Neural crest cell (in vitro differentiated cells): Measurements from ENCODE around the gene LRRIQ4. TPM values are rescaled to one million over a fixed set of nuclear protein-coding genes. Genes with fewer than 3 reads are reported as not detected.

Source experiments
- DNase-seq: peaks from one replicate; pipeline ENCODE4 v3.0.0; 2021; ENCODE audit warnings: low read depth, mixed read lengths, low spot score
- H3K27ac Mint-ChIP-seq: one replicate; pipeline ENCODE4 v1.8.0; 2021; ENCODE audit warnings: mild to moderate bottlenecking, mixed read lengths; ENCODE audit not compliant: unreplicated experiment
- H3K27me3 Mint-ChIP-seq: 2 replicates; pipeline ENCODE4 v1.8.0; 2021; ENCODE audit warnings: low read depth, mild to moderate bottlenecking, mixed read lengths
- H3K36me3 Mint-ChIP-seq: 2 replicates; pipeline ENCODE4 v1.8.0; 2021; ENCODE audit warnings: low read depth, mild to moderate bottlenecking, mixed read lengths
- H3K4me1 Mint-ChIP-seq: 2 replicates; pipeline ENCODE4 v1.8.0; 2021; ENCODE audit warnings: mixed read lengths
- H3K4me3 Mint-ChIP-seq: one replicate; pipeline ENCODE4 v1.8.0; 2021; ENCODE audit warnings: mild to moderate bottlenecking, mixed read lengths
- H3K9me3 Mint-ChIP-seq: 2 replicates; pipeline ENCODE4 v1.8.0; 2021; ENCODE audit warnings: mixed read lengths
- total RNA-seq: library from RNA; stranded (reverse); gene quantifications from 2 replicates; pipeline ENCODE4 v1.2.1, GENCODE V29; 2021
- TF ChIP-seq, protein P1 (sequence below): fragments of 200-600 bp; sonication (generic); conservative IDR thresholded peaks from 2 replicates; pipeline ENCODE4 v1.5.0; 2021; ENCODE audit warnings: antibody characterized with exemption, mild to moderate bottlenecking

LRRIQ4 gene
- total RNA-seq, 1 donor from 2014 or later = 0.12 TPM

DNA sequence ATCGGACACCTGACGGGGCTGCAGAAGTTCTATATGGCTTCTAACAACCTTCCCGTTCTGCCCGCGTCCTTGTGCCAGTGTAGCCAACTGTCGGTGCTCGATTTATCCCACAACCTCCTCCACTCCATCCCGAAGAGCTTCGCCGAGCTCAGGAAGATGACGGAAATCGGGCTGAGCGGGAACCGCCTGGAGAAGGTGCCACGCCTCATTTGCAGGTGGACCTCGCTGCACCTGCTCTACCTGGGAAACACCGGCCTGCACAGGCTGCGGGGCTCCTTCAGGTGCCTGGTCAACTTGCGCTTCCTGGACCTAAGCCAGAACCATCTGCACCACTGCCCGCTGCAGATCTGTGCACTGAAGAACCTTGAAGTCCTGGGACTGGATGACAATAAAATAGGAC, 9.9 kb downstream of the LRRIQ4 start:
- H3K4me1 Mint-ChIP-seq = no peaks in the 10 kb centered on the region
- H3K4me3 Mint-ChIP-seq = no peak overlapping the region
- H3K27me3 Mint-ChIP-seq = no peaks in the 10 kb centered on the region
- H3K36me3 Mint-ChIP-seq = no peaks in the 10 kb centered on the region
- TF ChIP-seq, protein P1, sequence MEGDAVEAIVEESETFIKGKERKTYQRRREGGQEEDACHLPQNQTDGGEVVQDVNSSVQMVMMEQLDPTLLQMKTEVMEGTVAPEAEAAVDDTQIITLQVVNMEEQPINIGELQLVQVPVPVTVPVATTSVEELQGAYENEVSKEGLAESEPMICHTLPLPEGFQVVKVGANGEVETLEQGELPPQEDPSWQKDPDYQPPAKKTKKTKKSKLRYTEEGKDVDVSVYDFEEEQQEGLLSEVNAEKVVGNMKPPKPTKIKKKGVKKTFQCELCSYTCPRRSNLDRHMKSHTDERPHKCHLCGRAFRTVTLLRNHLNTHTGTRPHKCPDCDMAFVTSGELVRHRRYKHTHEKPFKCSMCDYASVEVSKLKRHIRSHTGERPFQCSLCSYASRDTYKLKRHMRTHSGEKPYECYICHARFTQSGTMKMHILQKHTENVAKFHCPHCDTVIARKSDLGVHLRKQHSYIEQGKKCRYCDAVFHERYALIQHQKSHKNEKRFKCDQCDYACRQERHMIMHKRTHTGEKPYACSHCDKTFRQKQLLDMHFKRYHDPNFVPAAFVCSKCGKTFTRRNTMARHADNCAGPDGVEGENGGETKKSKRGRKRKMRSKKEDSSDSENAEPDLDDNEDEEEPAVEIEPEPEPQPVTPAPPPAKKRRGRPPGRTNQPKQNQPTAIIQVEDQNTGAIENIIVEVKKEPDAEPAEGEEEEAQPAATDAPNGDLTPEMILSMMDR = no peak
- H3K27ac Mint-ChIP-seq = no peak overlapping the region
- no peaks in the 10 kb centered on the region for H3K9me3 Mint-ChIP-seq
- no peak for DNase-seq

GRCh38 chr3:169822983-169823382, 10.3 kb downstream of the LRRIQ4 start:
- no peak overlapping the region for H3K27ac Mint-ChIP-seq
- H3K9me3 Mint-ChIP-seq = no peaks in the 10 kb centered on the region
- H3K4me3 Mint-ChIP-seq = no peak overlapping the region
- TF ChIP-seq, protein P1 = no peak
- H3K4me1 Mint-ChIP-seq = no peaks in the 10 kb centered on the region
- no peak for DNase-seq
- H3K27me3 Mint-ChIP-seq = no peaks in the 10 kb centered on the region
- no peaks in the 10 kb centered on the region for H3K36me3 Mint-ChIP-seq

GRCh38 chr3:169825316-169825715, 12.6 kb downstream of the LRRIQ4 start:
- Mint-ChIP-seq H3K4me1 (no peaks in the 10 kb centered on the region), H3K27ac (no peak overlapping the region), H3K36me3 (no peaks in the 10 kb centered on the region), H3K4me3 (no peak overlapping the region), H3K9me3 (no peaks in the 10 kb centered on the region), H3K27me3 (no peaks in the 10 kb centered on the region)
- TF ChIP-seq, protein P1 = no peak
- no peak for DNase-seq

DNA sequence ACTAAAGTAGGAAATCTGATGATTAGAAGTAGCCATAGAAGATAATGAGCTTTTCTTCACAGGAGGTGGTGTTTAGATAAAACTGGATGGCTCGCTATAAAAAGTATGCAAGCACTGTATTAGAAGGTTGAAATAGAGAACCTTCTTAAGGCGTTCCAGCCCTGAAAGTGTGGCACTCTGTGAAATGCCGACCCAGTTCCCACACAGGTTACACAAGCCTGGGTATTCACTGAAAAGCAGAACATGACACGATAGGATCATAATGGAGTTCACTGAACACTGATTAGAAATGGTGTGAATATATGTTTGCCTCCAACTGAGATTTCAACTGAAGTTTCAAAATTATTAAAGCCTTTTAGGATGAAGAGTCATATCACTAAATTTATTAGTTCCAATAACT, 15.0 kb downstream of the LRRIQ4 start:
- H3K36me3 Mint-ChIP-seq = no peaks in the 10 kb centered on the region
- no peak overlapping the region for H3K27ac Mint-ChIP-seq
- no peak overlapping the region for H3K4me3 Mint-ChIP-seq
- H3K9me3 Mint-ChIP-seq = peaks cover under 1% of the 10 kb centered on the region
- no peaks in the 10 kb centered on the region for H3K27me3 Mint-ChIP-seq
- TF ChIP-seq, protein P1 = no peak
- H3K4me1 Mint-ChIP-seq = no peaks in the 10 kb centered on the region
- no peak for DNase-seq

- no peak overlapping the region for H3K4me3 Mint-ChIP-seq
- H3K36me3 Mint-ChIP-seq = no peaks in the 10 kb centered on the region
- peaks cover 3% of the 10 kb centered on the region for H3K9me3 Mint-ChIP-seq
- no peaks in the 10 kb centered on the region for H3K27me3 Mint-ChIP-seq
- no peak for DNase-seq
- TF ChIP-seq, protein P1 = no peak
- no peak overlapping the region for H3K27ac Mint-ChIP-seq
- peaks cover 11% of the 10 kb centered on the region for H3K4me1 Mint-ChIP-seq
Observed at GRCh38 chr3:169835533-169835932, 22.9 kb downstream of the LRRIQ4 start.
